ENCODE measurements around the gene ACVR2B.

The ACVR2B gene

GRCh38 chr3:38533285-38533976 lies 79.7 kb downstream of the ACVR2B start:
- no peak for DNase-seq

GRCh38 chr3:38534180-38534579 lies 80.5 kb downstream of the ACVR2B start:
- DNase-seq, result no peak

- DNase-seq, result no peak
Observed at GRCh38 chr3:38534604-38535003, 80.9 kb downstream of the ACVR2B start.

DNA sequence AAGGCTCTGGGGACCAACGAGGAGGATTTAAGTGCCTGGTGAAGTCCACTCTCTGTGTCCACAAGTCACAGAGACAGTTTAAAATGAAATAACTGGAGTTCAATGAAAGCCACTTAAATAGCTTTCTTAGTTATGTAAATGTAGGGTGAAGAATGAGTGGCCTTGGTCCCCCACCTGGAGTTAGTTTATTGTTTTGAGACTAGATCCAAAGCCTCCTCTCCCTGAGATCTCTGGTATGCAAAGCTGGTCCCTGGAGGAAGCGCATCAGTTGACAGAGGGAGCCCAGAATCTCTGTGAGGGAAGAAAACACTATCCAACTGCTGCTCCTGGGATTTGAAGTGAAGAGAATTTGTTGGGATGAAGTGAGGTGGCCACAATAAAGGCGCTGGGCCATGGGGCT lies 83.0 kb downstream of the ACVR2B start:
- no peak for DNase-seq

- no peak for DNase-seq
Observed at GRCh38 chr3:38538773-38539353, 85.2 kb downstream of the ACVR2B start.

- DNase-seq, result no peak
Observed at GRCh38 chr3:38541806-38542205, 88.1 kb downstream of the ACVR2B start.
